K562 (cell line): ENCODE data around the gene ZNF268.

Experiments
- FOXK2 ChIP-seq, 2 experiments: fragments of 450-650 bp; IDR thresholded peaks in 1 of 2; conservative IDR thresholded peaks in 1 of 2; 2 replicates each; pipeline ENCODE4 v1.6.1; 2016; ENCODE audit warnings: low read depth in 2 of 2, mild to moderate bottlenecking in 1 of 2
- GABPA ChIP-seq: fragments of 200-800 bp; sonication (Bioruptor generic); conservative IDR thresholded peaks from 2 replicates; pipeline ENCODE4 v1.6.1; 2016; ENCODE audit warnings: low read depth, missing genetic modification characterization, missing compliant biosample characterization
- KDM5B ChIP-seq: fragments of 200-600 bp; sonication (generic); IDR thresholded peaks from 2 replicates; pipeline ENCODE4 v1.6.1; 2012; ENCODE audit warnings: low read depth, mild to moderate bottlenecking, moderate library complexity, low read length, control low read depth, inconsistent platforms; ENCODE audit not compliant: insufficient replicate concordance
- LARP7 ChIP-seq: fragments of 450-650 bp; IDR thresholded peaks from 2 replicates; pipeline ENCODE4 v1.6.1; 2016
- MCM2 ChIP-seq: fragments of 450-650 bp; IDR thresholded peaks from 2 replicates; pipeline ENCODE4 v1.6.1; 2017; ENCODE audit warnings: low read depth, mild to moderate bottlenecking
- POLR2B ChIP-seq: fragments of 450-650 bp; IDR thresholded peaks from 2 replicates; pipeline ENCODE4 v1.6.1; 2018; ENCODE audit warnings: low read depth; ENCODE audit not compliant: partially characterized antibody
- RHOXF2B ChIP-seq: fragments of 250-450 bp; sonication (Bioruptor Pico); conservative IDR thresholded peaks from 2 replicates; pipeline ENCODE4 v1.5.1; 2021
- SIN3A ChIP-seq, 2 experiments: fragments of 150-350 bp in 1 of 2; IDR thresholded peaks; 2 replicates each; pipeline ENCODE4 v1.6.1; 2011 to 2016; ENCODE audit warnings: borderline replicate concordance in 2 of 2, low read depth in 2 of 2, low read length in 2 of 2, mild to moderate bottlenecking in 2 of 2, moderate library complexity in 2 of 2; ENCODE audit not compliant: control insufficient read depth in 1 of 2
- ZBED1 ChIP-seq: IDR thresholded peaks from 2 replicates; pipeline ENCODE4 v1.6.1; 2014
- ZEB2 ChIP-seq: fragments of 450-650 bp; IDR thresholded peaks from 2 replicates; pipeline ENCODE4 v1.6.1; 2016
- TF ChIP-seq, protein P1 (sequence below), 3 experiments: IDR thresholded peaks in 2 of 3; conservative IDR thresholded peaks in 1 of 3; 2 replicates each; pipeline ENCODE4 v1.5.1; 2011 to 2012; ENCODE audit warnings: low read length in 3 of 3, mild to moderate bottlenecking in 3 of 3, control low read depth in 2 of 3, improper control_type of control experiment in 1 of 3, inconsistent platforms in 1 of 3, low read depth in 1 of 3, mixed read lengths in 1 of 3, moderate library complexity in 1 of 3; ENCODE audit not compliant: insufficient read depth in 2 of 3
- TF ChIP-seq, protein P2 (sequence below), 2 experiments: fragments of 450-650 bp in 1 of 2; sonication (generic) in 1 of 2; formaldehyde crosslinking; conservative IDR thresholded peaks; 2 replicates each; pipeline versions ENCODE4 v1.4.0 to v1.8.1; 2020 to 2022; ENCODE audit warnings: mild to moderate bottlenecking in 1 of 2, missing genetic modification reagents in 1 of 2

DNA sequence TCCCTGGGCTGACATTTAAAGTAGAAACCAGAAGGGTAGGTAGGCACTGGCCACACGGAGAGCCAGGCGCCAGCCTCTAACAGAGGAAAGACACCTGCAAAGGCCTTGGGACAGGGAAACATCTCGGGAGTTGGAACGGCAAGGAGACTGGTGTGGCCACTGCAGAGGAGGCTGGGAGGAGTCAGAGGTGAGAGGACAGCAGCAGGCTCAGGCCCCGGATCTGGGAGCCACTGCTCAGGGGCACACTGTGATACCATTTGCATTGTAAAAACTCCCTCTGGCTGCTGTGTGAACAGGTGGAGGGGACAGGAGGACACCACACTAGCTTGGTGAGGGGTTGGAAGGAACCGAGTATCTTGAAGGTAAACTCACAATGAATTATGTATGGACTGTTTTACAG lies 51.7 kb downstream of the ZNF268 start:
- TF ChIP-seq, protein P1, sequence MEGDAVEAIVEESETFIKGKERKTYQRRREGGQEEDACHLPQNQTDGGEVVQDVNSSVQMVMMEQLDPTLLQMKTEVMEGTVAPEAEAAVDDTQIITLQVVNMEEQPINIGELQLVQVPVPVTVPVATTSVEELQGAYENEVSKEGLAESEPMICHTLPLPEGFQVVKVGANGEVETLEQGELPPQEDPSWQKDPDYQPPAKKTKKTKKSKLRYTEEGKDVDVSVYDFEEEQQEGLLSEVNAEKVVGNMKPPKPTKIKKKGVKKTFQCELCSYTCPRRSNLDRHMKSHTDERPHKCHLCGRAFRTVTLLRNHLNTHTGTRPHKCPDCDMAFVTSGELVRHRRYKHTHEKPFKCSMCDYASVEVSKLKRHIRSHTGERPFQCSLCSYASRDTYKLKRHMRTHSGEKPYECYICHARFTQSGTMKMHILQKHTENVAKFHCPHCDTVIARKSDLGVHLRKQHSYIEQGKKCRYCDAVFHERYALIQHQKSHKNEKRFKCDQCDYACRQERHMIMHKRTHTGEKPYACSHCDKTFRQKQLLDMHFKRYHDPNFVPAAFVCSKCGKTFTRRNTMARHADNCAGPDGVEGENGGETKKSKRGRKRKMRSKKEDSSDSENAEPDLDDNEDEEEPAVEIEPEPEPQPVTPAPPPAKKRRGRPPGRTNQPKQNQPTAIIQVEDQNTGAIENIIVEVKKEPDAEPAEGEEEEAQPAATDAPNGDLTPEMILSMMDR (IDR thresholded peaks at IDR 0.05 in 2 of 3, conservative IDR thresholded peaks at IDR 0.05 in 1 of 3; ENCODE audit: insufficient read depth in 2 of 3, low read depth in 1 of 3, low read length in 3 of 3): no peak
- no peak for TF ChIP-seq MCM2
- no peak for TF ChIP-seq POLR2B
- no peak for TF ChIP-seq SIN3A (IDR thresholded peaks at IDR 0.05; ENCODE audit: borderline replicate concordance in 2 of 2, control insufficient read depth in 1 of 2, low read depth in 2 of 2, low read length in 2 of 2)
- no peak for TF ChIP-seq ZBED1
- TF ChIP-seq LARP7: no peak
- TF ChIP-seq KDM5B: no peak
- no peak for TF ChIP-seq RHOXF2B (CRISPR knock-in tag)
- TF ChIP-seq, protein P2, sequence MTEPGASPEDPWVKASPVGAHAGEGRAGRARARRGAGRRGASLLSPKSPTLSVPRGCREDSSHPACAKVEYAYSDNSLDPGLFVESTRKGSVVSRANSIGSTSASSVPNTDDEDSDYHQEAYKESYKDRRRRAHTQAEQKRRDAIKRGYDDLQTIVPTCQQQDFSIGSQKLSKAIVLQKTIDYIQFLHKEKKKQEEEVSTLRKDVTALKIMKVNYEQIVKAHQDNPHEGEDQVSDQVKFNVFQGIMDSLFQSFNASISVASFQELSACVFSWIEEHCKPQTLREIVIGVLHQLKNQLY (CRISPR knock-in tag; conservative IDR thresholded peaks at IDR 0.05): no peak
- no peak for TF ChIP-seq FOXK2 (conservative IDR thresholded peaks at IDR 0.05 in 1 of 2, IDR thresholded peaks at IDR 0.05 in 1 of 2; ENCODE audit: low read depth in 2 of 2)
- TF ChIP-seq GABPA (tag): no peak
- TF ChIP-seq ZEB2: no peak
